HG02981 (cell line): ENCODE results near the gene CALHM4.
A peak's percentile ranks its signal among the peaks of the same experiment; 100 is the strongest.

Source experiments
- ATAC-seq: cut with Tn5 transposase; IDR thresholded peaks from one replicate; pipeline ENCODE4 v1.9.1; 2021; ENCODE audit warnings: mild to moderate bottlenecking, moderate library complexity; ENCODE audit not compliant: unreplicated experiment

Gene CALHM4, protein sequence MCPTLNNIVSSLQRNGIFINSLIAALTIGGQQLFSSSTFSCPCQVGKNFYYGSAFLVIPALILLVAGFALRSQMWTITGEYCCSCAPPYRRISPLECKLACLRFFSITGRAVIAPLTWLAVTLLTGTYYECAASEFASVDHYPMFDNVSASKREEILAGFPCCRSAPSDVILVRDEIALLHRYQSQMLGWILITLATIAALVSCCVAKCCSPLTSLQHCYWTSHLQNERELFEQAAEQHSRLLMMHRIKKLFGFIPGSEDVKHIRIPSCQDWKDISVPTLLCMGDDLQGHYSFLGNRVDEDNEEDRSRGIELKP

GRCh38 chr6:116553451-116553850 lies at the start of gene CALHM4:
CALHM4 (plus strand) TSS chr6:116553751; CDS start chr6:116553794, 43 bp downstream.
- no peak for ATAC-seq

DNA sequence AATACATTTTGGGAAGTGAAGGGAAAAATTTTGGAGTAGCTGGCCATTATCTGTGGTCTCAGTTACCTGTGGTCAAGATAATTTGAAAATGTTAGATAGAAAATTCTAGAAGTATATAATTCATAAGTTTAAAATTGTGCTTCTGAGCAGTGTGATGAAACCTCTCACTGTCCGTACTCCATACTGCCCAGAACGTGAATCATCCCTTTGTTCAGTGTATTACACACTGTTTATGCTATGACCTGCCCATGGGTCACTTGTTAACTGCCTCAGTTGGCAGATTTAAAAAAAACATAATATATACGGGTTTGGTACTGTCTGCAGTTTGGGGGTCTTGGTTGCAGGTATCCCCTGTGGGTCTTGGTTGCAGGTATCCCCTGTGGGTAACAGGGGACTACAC lies 46.2 kb upstream of the CALHM4 start:
- ATAC-seq = no peak

DNA sequence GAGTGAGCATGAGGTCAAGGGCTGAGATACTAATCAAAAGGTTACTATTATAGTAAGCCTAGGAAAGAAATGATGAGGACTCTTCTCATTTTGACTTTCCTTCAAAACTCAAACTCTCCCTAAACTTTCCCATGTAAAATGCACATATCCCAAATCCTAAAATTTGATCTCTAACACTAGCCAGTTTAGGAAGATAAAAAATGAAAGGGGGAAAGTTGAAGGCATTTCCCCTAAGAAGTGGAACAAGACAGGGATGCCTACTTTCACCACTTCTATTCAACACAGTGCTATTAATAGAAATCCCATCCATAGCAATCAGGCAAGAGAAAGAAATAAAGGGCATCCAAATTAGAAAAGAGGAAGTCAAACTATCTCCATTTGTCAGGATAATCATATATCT lies 45.0 kb upstream of the CALHM4 start:
- no peak for ATAC-seq

GRCh38 chr6:116511424-116512110 lies 42.0 kb upstream of the CALHM4 start, which contains the start of gene CALHM5:
CALHM5 (plus strand) TSS chr6:116511639; CDS start chr6:116511697, 58 bp downstream.
- ATAC-seq = no peak

DNA sequence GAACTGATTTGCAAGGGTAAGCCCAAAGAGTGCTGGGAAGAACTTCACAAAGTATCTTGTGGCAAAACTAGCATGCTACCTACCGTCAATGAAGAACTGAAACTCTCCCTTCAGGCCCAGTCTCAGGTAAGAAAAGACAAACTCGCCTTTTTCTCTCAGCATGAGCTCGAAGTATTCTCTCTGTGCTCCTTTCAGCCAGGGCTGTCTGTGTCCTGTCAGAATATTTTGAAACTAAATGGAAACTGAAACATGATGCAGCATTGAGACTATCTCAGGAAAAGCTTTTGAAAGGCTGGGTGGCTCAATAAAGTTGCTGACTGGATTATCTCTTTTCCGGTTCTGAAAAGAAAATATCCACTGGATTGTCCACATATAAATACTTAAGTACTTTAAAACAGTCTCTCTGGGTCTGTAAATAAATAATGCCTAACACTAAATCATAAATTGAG lies 41.4 kb upstream of the CALHM4 start:
- ATAC-seq = peak; percentile 71

- ATAC-seq = no peak
Observed at GRCh38 chr6:116512734-116513133, 40.8 kb upstream of the CALHM4 start.

- ATAC-seq = no peak
Observed at GRCh38 chr6:116513224-116513875, 40.2 kb upstream of the CALHM4 start.

- no peak for ATAC-seq
Observed at GRCh38 chr6:116514111-116514510, 39.4 kb upstream of the CALHM4 start.

DNA sequence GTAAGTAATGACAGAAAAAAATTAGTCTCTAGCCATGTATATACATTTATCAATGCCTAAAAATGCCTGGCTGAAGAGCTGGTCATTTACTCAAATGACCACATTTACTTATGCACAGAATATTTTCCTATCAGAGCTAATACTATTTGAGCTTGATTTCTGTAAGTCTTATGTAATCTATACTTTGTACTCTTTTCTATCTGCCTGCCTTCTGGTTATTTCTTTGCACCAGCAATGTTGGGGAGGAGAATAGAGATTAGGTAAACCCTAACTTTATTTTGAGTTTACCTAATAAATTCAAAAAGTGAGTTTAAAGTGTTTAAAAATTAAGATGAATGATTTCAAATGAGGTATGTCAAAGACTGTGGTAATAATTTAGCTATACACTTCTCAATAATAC lies 38.4 kb upstream of the CALHM4 start:
- ATAC-seq = no peak

GRCh38 chr6:116518621-116519368 lies 34.8 kb upstream of the CALHM4 start:
- no peak for ATAC-seq

DNA sequence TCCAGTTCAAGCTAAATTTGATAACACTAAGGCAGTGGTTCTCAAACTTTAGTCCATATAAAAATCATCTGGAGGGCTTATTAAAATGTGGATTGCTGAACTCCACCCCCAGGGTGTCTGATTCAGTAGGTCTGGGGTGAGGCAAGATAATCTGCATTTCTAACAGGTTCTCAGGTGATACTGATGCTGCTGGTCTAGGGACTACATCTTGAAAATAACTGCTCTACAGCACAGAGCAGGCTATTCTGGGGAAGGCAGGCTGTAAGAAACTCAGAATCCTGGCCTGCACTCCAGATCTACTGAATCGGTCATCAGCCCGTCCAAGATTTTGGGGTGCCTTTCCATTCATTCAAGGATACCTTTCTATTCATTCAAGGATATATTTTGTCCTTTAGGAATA lies 30.7 kb upstream of the CALHM4 start:
- no peak for ATAC-seq

DNA sequence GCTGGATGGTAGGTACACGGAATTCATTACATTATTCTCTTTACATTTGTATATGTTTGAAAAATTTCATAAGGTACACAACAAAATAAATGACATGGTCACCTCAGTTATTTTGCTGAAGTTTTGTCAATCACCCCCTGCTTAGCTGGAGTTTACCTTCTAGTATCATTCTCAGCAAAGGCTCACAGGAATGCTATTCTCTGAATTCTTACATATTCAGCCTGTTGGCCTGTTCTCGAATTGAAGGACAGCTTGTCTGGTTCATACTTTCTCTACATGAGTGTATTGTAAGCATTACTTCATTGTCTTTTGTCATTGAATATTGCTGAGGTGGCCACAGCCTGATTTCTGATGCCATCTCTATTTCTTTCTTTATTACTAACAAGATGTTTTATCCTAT lies 29.3 kb upstream of the CALHM4 start:
- no peak for ATAC-seq

GRCh38 chr6:116528133-116528532 lies 25.4 kb upstream of the CALHM4 start:
- no peak for ATAC-seq

- no peak for ATAC-seq
Observed at GRCh38 chr6:116528780-116529179, 24.8 kb upstream of the CALHM4 start.

GRCh38 chr6:116529466-116530290 lies 23.9 kb upstream of the CALHM4 start:
- no peak for ATAC-seq

- no peak for ATAC-seq
Observed at GRCh38 chr6:116530436-116530835, 23.1 kb upstream of the CALHM4 start.

DNA sequence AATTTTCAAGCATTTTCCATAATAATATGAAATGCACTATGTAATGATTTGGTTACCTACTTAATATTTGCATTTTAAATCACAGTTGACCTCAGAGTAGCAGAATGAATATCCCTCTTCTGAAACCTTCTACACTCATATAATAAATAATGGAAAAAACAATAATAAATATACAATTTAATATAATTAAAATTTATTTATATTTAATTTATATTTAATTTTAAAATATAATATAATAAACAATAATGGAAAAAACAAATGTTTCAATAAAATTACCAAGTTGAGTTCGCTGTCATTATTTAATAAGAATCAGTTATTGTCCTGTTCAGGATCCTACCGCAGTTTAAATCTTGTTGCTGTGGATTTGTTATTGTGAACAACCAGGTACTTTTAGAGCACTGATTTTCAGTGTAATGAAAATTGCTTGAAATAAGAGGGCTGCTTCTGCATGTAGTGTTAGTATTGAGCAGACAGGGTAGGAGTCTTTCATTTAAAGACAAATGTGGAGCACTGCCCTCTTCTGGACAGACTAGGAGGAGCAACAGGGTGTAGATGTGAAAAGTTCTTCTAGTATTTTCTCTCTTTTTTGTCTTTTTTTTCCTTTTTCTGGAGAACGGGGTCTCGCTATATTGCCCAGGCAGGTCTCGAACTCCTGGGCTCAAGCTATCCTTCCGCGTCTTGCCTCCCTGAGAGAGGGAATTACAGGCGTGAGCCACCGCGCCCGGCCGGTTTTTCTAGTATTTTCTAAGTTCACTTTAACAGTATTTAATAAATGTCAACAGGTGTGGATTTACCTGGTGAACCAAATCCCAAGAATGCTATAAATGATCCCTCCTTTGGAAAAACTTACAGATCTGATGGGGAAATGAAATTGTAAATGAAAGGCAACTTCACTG lies 21.6 kb upstream of the CALHM4 start:
- ATAC-seq = peak; percentile 78

DNA sequence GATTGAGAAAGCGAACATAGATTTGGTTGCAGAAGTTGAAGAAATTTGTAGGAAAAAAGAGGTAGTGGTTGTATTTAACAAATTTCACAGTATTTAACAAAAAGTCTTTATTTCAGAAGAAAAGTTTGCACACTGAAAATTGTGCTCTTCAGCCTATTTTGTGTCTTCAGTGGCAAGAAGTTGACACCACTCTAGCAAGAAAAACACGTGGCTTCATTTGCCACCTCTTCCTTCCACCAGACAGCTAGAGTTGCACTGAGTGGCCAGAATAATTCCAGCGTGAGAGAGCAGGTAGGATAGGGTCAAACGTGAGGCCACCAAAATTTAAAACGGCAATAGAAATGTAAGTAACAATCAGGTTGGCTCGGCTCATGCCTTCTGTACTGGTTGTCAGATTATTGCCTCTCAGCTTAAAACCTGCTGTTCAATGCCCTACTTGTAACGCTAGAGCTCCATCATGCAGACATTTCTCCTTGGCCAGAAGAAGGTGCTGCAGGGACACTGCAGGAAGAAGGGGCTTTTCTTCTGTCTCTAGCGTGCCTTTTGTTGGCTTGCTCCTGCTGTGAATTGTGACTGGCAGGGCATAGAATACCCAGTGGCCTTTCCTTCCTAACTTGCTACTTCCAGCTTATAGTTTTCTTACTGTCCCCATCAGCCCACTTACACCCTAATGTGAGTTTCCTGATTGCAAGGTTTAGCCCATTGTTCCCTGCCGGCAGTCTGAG lies 20.2 kb upstream of the CALHM4 start:
- ATAC-seq = no peak

DNA sequence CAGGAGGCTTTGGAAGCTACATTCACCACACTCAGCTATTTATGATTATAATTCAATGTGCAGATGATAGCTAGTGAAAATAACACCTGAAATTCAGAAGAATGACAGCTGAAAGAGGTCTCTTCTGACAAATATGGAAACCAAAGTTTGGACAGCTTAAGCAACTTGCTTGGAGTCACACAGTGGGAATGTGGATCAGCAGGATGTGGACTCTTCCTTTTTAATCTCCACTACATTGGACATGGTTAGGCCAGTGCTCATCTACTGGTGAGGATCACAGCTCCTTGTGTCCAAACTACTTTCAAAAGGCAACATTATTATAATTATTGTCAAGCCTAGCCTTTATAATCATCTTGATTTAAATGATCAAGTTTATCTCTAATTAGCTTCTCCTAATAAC lies 18.4 kb upstream of the CALHM4 start:
- no peak for ATAC-seq
